Testis (tissue), 2 donors: Measurements from ENCODE around the gene IL18BP.

Experiments used
- CTCF ChIP-seq, 3 experiments: fragments of 450-650 bp in 2 of 3; fragments of 200-600 bp in 1 of 3; sonication (generic) in 1 of 3; IDR thresholded peaks; one replicate each; pipeline ENCODE4 v1.5.1; 2016 to 2019; ENCODE audit warnings: antibody characterized with exemption in 3 of 3, mild to moderate bottlenecking in 2 of 3, moderate library complexity in 1 of 3
- POLR2A ChIP-seq: fragments of 450-650 bp; IDR thresholded peaks from one replicate; pipeline ENCODE4 v1.6.1; 2017; ENCODE audit warnings: antibody characterized with exemption, mild to moderate bottlenecking, moderate library complexity

DNA sequence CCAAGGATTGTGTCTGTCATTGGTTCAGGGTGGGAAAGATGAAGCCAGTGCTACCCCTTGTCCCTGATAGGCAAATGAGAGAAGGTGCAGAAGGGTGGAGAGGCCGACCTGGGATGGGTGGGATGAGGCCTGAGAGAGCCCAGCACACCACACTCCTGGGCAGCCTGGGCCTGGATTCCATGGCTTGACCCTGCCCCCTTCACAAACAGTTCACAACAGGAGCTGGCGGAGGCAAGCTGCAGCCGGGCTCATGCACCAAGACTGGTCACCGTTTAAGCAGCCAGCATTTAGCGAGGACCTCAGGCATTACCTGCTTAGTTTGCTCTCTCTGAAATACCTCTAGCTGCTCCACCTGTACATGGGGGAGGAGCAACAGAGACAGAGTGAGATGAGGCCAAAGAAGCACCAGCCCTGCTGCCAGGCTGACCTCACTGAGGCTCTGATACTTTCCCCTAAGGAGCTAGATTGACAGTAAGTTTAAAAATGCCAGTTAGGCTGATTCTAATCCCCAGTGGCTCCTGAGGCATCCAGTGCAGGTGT is 13.5 kb downstream of the IL18BP start:
- no peak for TF ChIP-seq CTCF (IDR thresholded peaks at IDR 0.05)
- no peak for TF ChIP-seq POLR2A
